Upper lobe of right lung (tissue), 1 donor: ENCODE results near the gene GRHL3. TPM values are rescaled to one million over a fixed set of nuclear protein-coding genes. Genes with fewer than 3 reads are reported as not detected.

Experiments used
- ATAC-seq: fragments of 200-7000 bp; cut with Tn5 transposase; one replicate; pipeline ENCODE4 v1.9.1; 2020; ENCODE audit warnings: mild to moderate bottlenecking, moderate library complexity
- DNase-seq: peaks from one replicate; pipeline ENCODE4 v3.0.0-alpha.2; 2020
- H3K27ac ChIP-seq: fragments of 200-600 bp; one replicate; pipeline ENCODE4 v1.8.0; 2022
- H3K27me3 ChIP-seq: fragments of 200-600 bp; one replicate; pipeline ENCODE4 v1.8.0; 2022; ENCODE audit warnings: mild to moderate bottlenecking
- H3K36me3 ChIP-seq: fragments of 200-600 bp; one replicate; pipeline ENCODE4 v1.8.0; 2022
- H3K4me1 ChIP-seq: fragments of 200-600 bp; one replicate; pipeline ENCODE4 v1.8.0; 2022
- H3K4me3 ChIP-seq: fragments of 200-600 bp; one replicate; pipeline ENCODE4 v1.8.0; 2022; ENCODE audit warnings: mild to moderate bottlenecking
- H3K9me3 ChIP-seq: fragments of 200-600 bp; one replicate; pipeline ENCODE4 v1.8.0; 2022
- intact Hi-C: fragments of 100-400 bp; cut with DNase I; formaldehyde crosslinking; loops from one replicate; pipeline ENCODE4 v1.11.0; 2022
- total RNA-seq: library from RNA; stranded (reverse); fragmentation: NEBNext Ultra II Directional; extraction: Animal tissue kit (Norgen Biotek cat#: 25700); gene quantifications from one replicate; pipeline ENCODE4 v1.2.1, GENCODE V29; 2021
- TF ChIP-seq, protein P1 (sequence below): fragments of 200-600 bp; IDR thresholded peaks from one replicate; pipeline ENCODE4 v1.8.0; 2022; ENCODE audit warnings: antibody characterized with exemption
- donor health status: DM: no; HTN: yes; CAD: no; lungs with severe emphysema.

The GRHL3 gene
- total RNA-seq, 1 donor from 2014 or later, result 0.55 TPM

DNA sequence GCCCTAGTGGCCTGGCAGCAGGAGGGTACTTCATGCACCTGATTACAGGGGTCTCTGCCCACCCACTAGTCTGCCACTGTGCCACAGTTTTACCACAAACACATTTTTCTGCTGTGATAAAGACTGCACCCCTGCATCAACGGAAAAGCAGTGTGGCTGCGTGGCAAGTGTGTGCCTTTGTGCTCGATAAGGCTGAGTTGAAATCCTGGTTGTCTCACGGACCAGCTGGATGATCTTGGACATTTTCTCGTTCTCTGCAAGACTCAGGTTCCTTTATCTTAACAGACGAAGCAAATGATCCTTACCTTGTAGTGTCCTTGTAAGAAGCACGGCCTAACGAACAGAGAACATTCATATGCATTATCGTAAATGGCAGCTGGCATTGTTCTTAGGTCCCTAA lies 10.2 kb downstream of the GRHL3 start:
- intact Hi-C loops, result no loop called here
- Histone ChIP-seq H3K4me1 (no peaks in the 10 kb centered on the region), H3K4me3 (no peak overlapping the region), H3K27me3 (no peaks in the 10 kb centered on the region), H3K9me3 (no peaks in the 10 kb centered on the region), H3K27ac (no peak overlapping the region), H3K36me3 (no peaks in the 10 kb centered on the region)
- DNase-seq (no peak), ATAC-seq (no peak)
- TF ChIP-seq, protein P1, sequence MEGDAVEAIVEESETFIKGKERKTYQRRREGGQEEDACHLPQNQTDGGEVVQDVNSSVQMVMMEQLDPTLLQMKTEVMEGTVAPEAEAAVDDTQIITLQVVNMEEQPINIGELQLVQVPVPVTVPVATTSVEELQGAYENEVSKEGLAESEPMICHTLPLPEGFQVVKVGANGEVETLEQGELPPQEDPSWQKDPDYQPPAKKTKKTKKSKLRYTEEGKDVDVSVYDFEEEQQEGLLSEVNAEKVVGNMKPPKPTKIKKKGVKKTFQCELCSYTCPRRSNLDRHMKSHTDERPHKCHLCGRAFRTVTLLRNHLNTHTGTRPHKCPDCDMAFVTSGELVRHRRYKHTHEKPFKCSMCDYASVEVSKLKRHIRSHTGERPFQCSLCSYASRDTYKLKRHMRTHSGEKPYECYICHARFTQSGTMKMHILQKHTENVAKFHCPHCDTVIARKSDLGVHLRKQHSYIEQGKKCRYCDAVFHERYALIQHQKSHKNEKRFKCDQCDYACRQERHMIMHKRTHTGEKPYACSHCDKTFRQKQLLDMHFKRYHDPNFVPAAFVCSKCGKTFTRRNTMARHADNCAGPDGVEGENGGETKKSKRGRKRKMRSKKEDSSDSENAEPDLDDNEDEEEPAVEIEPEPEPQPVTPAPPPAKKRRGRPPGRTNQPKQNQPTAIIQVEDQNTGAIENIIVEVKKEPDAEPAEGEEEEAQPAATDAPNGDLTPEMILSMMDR, result no peak

- Histone ChIP-seq H3K4me1 (no peaks in the 10 kb centered on the region), H3K4me3 (no peak overlapping the region), H3K27ac (no peak overlapping the region), H3K36me3 (no peaks in the 10 kb centered on the region), H3K9me3 (no peaks in the 10 kb centered on the region), H3K27me3 (no peaks in the 10 kb centered on the region)
- TF ChIP-seq, protein P1, result no peak
- ATAC-seq (no peak), DNase-seq (no peak)
- intact Hi-C loops, result no loop called here
These were observed 10.8 kb downstream of the GRHL3 start for GRCh38 chr1:24329797-24330543.

- Histone ChIP-seq H3K27ac (no peak overlapping the region), H3K4me1 (no peaks in the 10 kb centered on the region), H3K27me3 (no peaks in the 10 kb centered on the region), H3K4me3 (no peak overlapping the region), H3K36me3 (no peaks in the 10 kb centered on the region), H3K9me3 (no peaks in the 10 kb centered on the region)
- DNase-seq (no peak), ATAC-seq (no peak)
- TF ChIP-seq, protein P1, result no peak
- intact Hi-C loops, result no loop called here
These were observed 13.0 kb downstream of the GRHL3 start for GRCh38 chr1:24331961-24332673.

DNA sequence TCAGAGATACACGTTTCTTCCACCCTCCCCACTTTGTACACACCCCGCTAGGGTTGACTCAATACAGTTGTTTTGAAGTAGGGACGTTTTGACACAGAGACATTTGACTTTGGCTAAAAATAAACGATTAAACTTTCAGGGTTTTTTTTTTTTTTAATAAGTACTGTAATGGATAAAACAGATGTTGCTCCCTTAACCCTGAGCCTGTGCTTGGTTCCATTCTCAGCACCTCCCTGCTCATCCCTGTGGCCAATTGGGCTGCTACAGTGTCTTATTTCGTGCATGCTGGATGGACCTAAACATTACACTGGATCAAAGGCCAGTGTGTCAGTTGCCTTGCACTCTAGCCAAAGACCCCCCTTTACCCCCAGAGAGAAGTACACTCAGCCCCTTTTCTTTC lies 16.9 kb downstream of the GRHL3 start:
- TF ChIP-seq, protein P1, result no peak
- no peaks in the 10 kb centered on the region for H3K36me3 ChIP-seq
- H3K27me3 ChIP-seq, result no peaks in the 10 kb centered on the region
- ATAC-seq (no peak), DNase-seq (no peak)
- H3K4me1 ChIP-seq, result no peaks in the 10 kb centered on the region
- intact Hi-C loops, result no loop called here
- no peaks in the 10 kb centered on the region for H3K9me3 ChIP-seq
- H3K4me3 ChIP-seq, result no peak overlapping the region
- H3K27ac ChIP-seq, result no peak overlapping the region

- Histone ChIP-seq H3K9me3 (no peaks in the 10 kb centered on the region), H3K27me3 (no peaks in the 10 kb centered on the region), H3K36me3 (no peaks in the 10 kb centered on the region), H3K4me1 (no peaks in the 10 kb centered on the region), H3K27ac (no peak overlapping the region), H3K4me3 (no peak overlapping the region)
- ATAC-seq, result no peak
- no peak for DNase-seq
- intact Hi-C loops, result no loop called here
- TF ChIP-seq, protein P1, result no peak
These were observed 18.3 kb downstream of the GRHL3 start for GRCh38 chr1:24337455-24337854.
